ENCODE measurements around the gene NDUFS6. TPM values are rescaled to one million over a fixed set of nuclear protein-coding genes. Genes with fewer than 3 reads are reported as not detected.

NDUFS6 gene
- total and polyA plus RNA-seq, 2 of the 4 experiments (the other 2 are of a cell fraction), result 10.4 to 69.0 TPM

- Histone ChIP-seq H4K20me1 (ENCODE audit: insufficient read depth, low read length) (no peaks in the 10 kb centered on the region), H3K4ac (ENCODE audit: low read depth, low read length) (no peak overlapping the region), H3K56ac (ENCODE audit: extremely low read depth, insufficient read depth, low read length) (no peak overlapping the region), H2AK9ac (replicated peaks; ENCODE audit: low read depth, low read length, poor library complexity) (no peak overlapping the region), H3K27me3 (ENCODE audit: control insufficient read depth, insufficient read depth, low read length) (peaks cover 45% of the 10 kb centered on the region), H3K9ac (ENCODE audit: low read depth, low read length) (no peak overlapping the region), H4K5ac (ENCODE audit: low read depth, low read length) (no peak overlapping the region), H3K9me1 (ENCODE audit: insufficient read depth, low read length) (no peaks in the 10 kb centered on the region), H2BK20ac (ENCODE audit: low read depth, low read length) (no peak overlapping the region), H4K8ac (ENCODE audit: low read depth in 2 of 2, low read length in 2 of 2) (no peak overlapping the region), H3K4me1 (ENCODE audit: control insufficient read depth, insufficient read depth, low read length) (no peaks in the 10 kb centered on the region; the same call in 1 of the 2 replicates), H3K36me3 (ENCODE audit: control insufficient read depth, insufficient read depth, low read length) (no peaks in the 10 kb centered on the region), H3K79me1 (ENCODE audit: low read depth in 1 of 2, low read length in 2 of 2) (no peaks in the 10 kb centered on the region), H2BK15ac (ENCODE audit: low read depth, low read length) (no peak overlapping the region), H2AK5ac (ENCODE audit: low read depth, low read length) (no peak overlapping the region), H3K9me3 (ENCODE audit: control insufficient read depth, insufficient read depth, low read length) (no peaks in the 10 kb centered on the region), H3K4me2 (ENCODE audit: low read depth, low read length) (no peak overlapping the region), H3K27ac (ENCODE audit: insufficient read depth, low read length) (no peak overlapping the region), H2AFZ (replicated peaks; ENCODE audit: low read length, poor library complexity) (no peak overlapping the region), H3K4me3 (ENCODE audit: insufficient read depth, low read depth, low read length) (no peak overlapping the region), H4K91ac (ENCODE audit: insufficient read depth, low read depth, low read length) (no peak overlapping the region), H2BK120ac (ENCODE audit: low read depth, low read length) (no peak overlapping the region), H2BK5ac (ENCODE audit: low read depth, low read length, poor library complexity, severe bottlenecking) (no peak overlapping the region), H3K23ac (ENCODE audit: low read depth, low read length) (no peak overlapping the region), H3K14ac (replicated peaks; ENCODE audit: low read depth, low read length) (no peak overlapping the region), H3K18ac (ENCODE audit: low read depth, low read length) (no peak overlapping the region)
- DNase-seq (no peak), ATAC-seq (ENCODE audit: low read depth) (no peak)
- TF ChIP-seq SMC3 (IDR thresholded peaks at IDR 0.05; ENCODE audit: low read depth, low read length) (no peak), RFX5 (IDR thresholded peaks at IDR 0.05; ENCODE audit: low read depth, low read length) (no peak), MAFK (IDR thresholded peaks at IDR 0.05; ENCODE audit: low read depth, low read length) (no peak)
- ChIA-PET CTCF (no interaction called here), POLR2A (ENCODE audit: unreplicated experiment) (no interaction called here)
- intact Hi-C loops (cut with micrococcal nuclease), result no loop called here
- BruUV-seq (replicated peaks), result no TSS peak
- dilution Hi-C loops (cut with HindIII; ENCODE audit: low sequenced_read_pairs, unreplicated experiment), result no loop called here
- 53% methylated on average over 3 of the region's 21 CpGs; no CpG with 5 or more reads in 1 of the 2 experiments for WGBS, 2 experiments (ENCODE audit: extremely low coverage in 2 of 2, insufficient read length in 1 of 2)
- in situ Hi-C loops (cut with MboI; ENCODE audit: low sequenced_read_pairs), result no loop called here
These were observed 33.7 kb downstream of the NDUFS6 start for GRCh38 chr5:1834721-1835429.

Measured in IMR-90 (cell line).